Stimulated activated CD4-positive, alpha-beta T cell treated with anti-CD3 and anti-CD28 coated beads, Interleukin-1b, Interleukin-23, amount 100 ng/mL, for 4 hours (primary cell): ENCODE data around the gene TMEM212.
"Not testable (repeated sequence)": the region's sequence is repeated elsewhere in the genome, so short reads cannot be mapped to it uniquely, and the experiment has no call there.

Experiments used
- DNase-seq, 2 donors: peaks; one replicate each; pipeline ENCODE4 v3.0.0-alpha.2; 2020; ENCODE audit warnings: low read depth in 2 of 2

TMEM212 gene

GRCh38 chr3:171813278-171813896 is 29.8 kb upstream of the TMEM212 start:
- DNase-seq: no peak

GRCh38 chr3:171813897-171814460 is 29.2 kb upstream of the TMEM212 start:
- DNase-seq: no peak

- DNase-seq: not testable (repeated sequence)
Observed at GRCh38 chr3:171814662-171815061, 28.5 kb upstream of the TMEM212 start.

- no peak for DNase-seq
Observed at GRCh38 chr3:171815973-171816595, 27.1 kb upstream of the TMEM212 start.

- no peak for DNase-seq
Observed at GRCh38 chr3:171817074-171817800, 25.9 kb upstream of the TMEM212 start.

- DNase-seq: no peak
Observed at GRCh38 chr3:171821044-171821443, 22.1 kb upstream of the TMEM212 start.

- no peak for DNase-seq
Observed at GRCh38 chr3:171821778-171822358, 21.3 kb upstream of the TMEM212 start.

GRCh38 chr3:171822431-171823106 is 20.6 kb upstream of the TMEM212 start:
- no peak for DNase-seq

GRCh38 chr3:171824116-171824515 is 19.0 kb upstream of the TMEM212 start:
- no peak for DNase-seq

- no peak for DNase-seq
Observed at GRCh38 chr3:171824824-171825221, 18.3 kb upstream of the TMEM212 start.

- DNase-seq: no peak
Observed at GRCh38 chr3:171825222-171825828, 17.8 kb upstream of the TMEM212 start.

GRCh38 chr3:171827385-171827784 is 15.8 kb upstream of the TMEM212 start:
- no peak for DNase-seq

GRCh38 chr3:171827836-171828458 is 15.2 kb upstream of the TMEM212 start:
- DNase-seq: no peak

GRCh38 chr3:171828902-171829770 is 14.0 kb upstream of the TMEM212 start:
- DNase-seq: no peak

GRCh38 chr3:171829841-171830517 is 13.2 kb upstream of the TMEM212 start:
- DNase-seq: no peak

- no peak for DNase-seq
Observed at GRCh38 chr3:171830518-171830875, 12.7 kb upstream of the TMEM212 start.

- no peak for DNase-seq
Observed at GRCh38 chr3:171831936-171832335, 11.2 kb upstream of the TMEM212 start.

GRCh38 chr3:171832989-171833388 is 10.2 kb upstream of the TMEM212 start:
- no peak for DNase-seq

- no peak for DNase-seq
Observed at GRCh38 chr3:171833789-171834460, 9.2 kb upstream of the TMEM212 start.
